ENCODE measurements around the gene RBCK1. TPM values are rescaled to one million over a fixed set of nuclear protein-coding genes. Genes with fewer than 3 reads are reported as not detected.
A peak's percentile ranks its signal among the peaks of the same experiment; 100 is the strongest.

RBCK1 gene
- total and polyA plus RNA-seq, 9 of the 15 experiments (the other 6 are each of a cell fraction or from before 2014, with no cell fraction given) = 5.9 to 59.3 (median 26.5) TPM

GRCh38 chr20:368915-369314 is 39.2 kb upstream of the RBCK1 start:
- CTCF ChIA-PET (ENCODE audit: low intra/inter-chr PET ratio) = no interaction called here
- H3K27ac ChIP-seq (ENCODE audit: extremely low read depth, low read depth, low read length) = peak overlapping the region; percentile 56; the same call in 2 of the 3 replicates
- no peak overlapping the region; the same call in 1 of the 2 replicates for H3K4me2 ChIP-seq (ENCODE audit: insufficient read depth, low read length)
- TF ChIP-seq SRF (CRISPR knock-in tag; IDR thresholded peaks at IDR 0.05) = no peak
- TF ChIP-seq ZNF668 (CRISPR knock-in tag; IDR thresholded peaks at IDR 0.05) = no peak
- 0 out of 2 replicates have a peak, but pooled peaks have one; percentile 53 for TF ChIP-seq KLF6 (CRISPR knock-in tag; IDR thresholded peaks at IDR 0.05; ENCODE audit: borderline replicate concordance)
- TF ChIP-seq KDM2B (CRISPR knock-in tag; IDR thresholded peaks at IDR 0.05) = no peak
- TF ChIP-seq ZNF592 (IDR thresholded peaks at IDR 0.05) = peak; percentile 47; the same call in 1 of the 2 replicates
- TF ChIP-seq BACH1 (tag; IDR thresholded peaks at IDR 0.05) = no peak
- no peak for TF ChIP-seq DDX20 (tag; IDR thresholded peaks at IDR 0.05; ENCODE audit: low read depth)
- 0 out of 2 replicates have a peak, but pooled peaks have one; percentile 18 for TF ChIP-seq ZNF398 (CRISPR knock-in tag; IDR thresholded peaks at IDR 0.05)
- TF ChIP-seq CEBPG (CRISPR knock-in tag; IDR thresholded peaks at IDR 0.05) = no peak
- peak in 1 of 2 experiments; percentile 48; a peak in 1 of 4 replicates for TF ChIP-seq CEBPG (tag; conservative IDR thresholded peaks at IDR 0.05 in 1 of 2, IDR thresholded peaks at IDR 0.05 in 1 of 2)
- peak; percentile 39; the same call in 1 of the 2 replicates for TF ChIP-seq CEBPB (tag; IDR thresholded peaks at IDR 0.05)
- TF ChIP-seq MLX (CRISPR knock-in tag; conservative IDR thresholded peaks at IDR 0.05) = no peak
- TF ChIP-seq RFX5 (IDR thresholded peaks at IDR 0.05; ENCODE audit: low read depth, low read length) = no peak
- TF ChIP-seq TEAD2 (tag; IDR thresholded peaks at IDR 0.05) = 0 out of 2 replicates have a peak, but pooled peaks have one; percentile 4
- no peak for TF ChIP-seq BRF1 (IDR thresholded peaks at IDR 0.05; ENCODE audit: borderline replicate concordance, extremely low read depth, insufficient read length)
- TF ChIP-seq ZNF695 (CRISPR knock-in tag; IDR thresholded peaks at IDR 0.05) = no peak

More at GRCh38 chr20:368915-369314, 39.2 kb upstream of the RBCK1 start:
- Histone ChIP-seq H4K20me1 (replicated peaks; ENCODE audit: control insufficient read depth, insufficient read depth, low read length) (no peaks in the 10 kb centered on the region), H3K4me3 (no peak overlapping the region), H3K36me3 (ENCODE audit: control insufficient read depth, insufficient read depth, low read length) (no peaks in the 10 kb centered on the region), H3K9ac (ENCODE audit: insufficient read depth in 1 of 2, low read depth in 2 of 2, low read length in 2 of 2) (peak overlapping the region; percentile 8 to 40; a peak in 2 of 4 replicates), H3K9me3 (replicated peaks; ENCODE audit: control insufficient read depth, insufficient read depth, low read depth, low read length) (no peaks in the 10 kb centered on the region), H3K4me1 (replicated peaks in 1 of 2; ENCODE audit: control insufficient read depth in 2 of 2, insufficient read depth in 2 of 2, low read length in 2 of 2) (peaks cover 59 to 74% of the 10 kb centered on the region in 2 experiments), H3K9me1 (ENCODE audit: control insufficient read depth, insufficient read depth, low read length) (no peaks in the 10 kb centered on the region), H3K27me3 (ENCODE audit: control insufficient read depth in 2 of 2, insufficient read depth in 2 of 2, low read length in 2 of 2) (no peaks in the 10 kb centered on the region), H2AFZ (ENCODE audit: low read depth, low read length) (0 out of 2 replicates have a peak overlapping the region, but pooled peaks have one; percentile 9), H3K79me2 (ENCODE audit: control insufficient read depth, insufficient read depth, low read length) (peaks cover 5% of the 10 kb centered on the region; the same call in 2 of the 3 replicates)
- ATAC-seq (no peak), FAIRE-seq (no peak), DNase-seq (ENCODE audit: extremely low read depth in 1 of 4, low spot score in 3 of 4) (no peak)
- in situ Hi-C loops (cut with MboI) = no loop called here
- BruUV-seq (replicated peaks) = no TSS peak
- POLR2A ChIA-PET = interaction anchor here (0.6 to 7.5 kb wide), 4 partner anchors 8 to 22 kb away, joined by 3 to 100 read pairs (median 4); partner anchors contain the start of genes NRSN2 and TRIB3
- WGBS (ENCODE audit: insufficient coverage, low coverage, missing lambda C conversion rate) = 85% methylated on average over 4 of the region's 4 CpGs
- intact Hi-C loops (cut with micrococcal nuclease) = no loop called here
